GM19468 (cell line): ENCODE data around the gene DSCAML1.

Source experiments
- ATAC-seq: cut with Tn5 transposase; IDR thresholded peaks from one replicate; pipeline ENCODE4 v1.9.1; 2021; ENCODE audit warnings: mild to moderate bottlenecking, moderate library complexity, moderate number of reproducible peaks; ENCODE audit not compliant: unreplicated experiment; ENCODE audit errors: extremely low read depth

DSCAML1 gene

GRCh38 chr11:117572129-117572528, 224.9 kb downstream of the DSCAML1 start:
- ATAC-seq = no peak

DNA sequence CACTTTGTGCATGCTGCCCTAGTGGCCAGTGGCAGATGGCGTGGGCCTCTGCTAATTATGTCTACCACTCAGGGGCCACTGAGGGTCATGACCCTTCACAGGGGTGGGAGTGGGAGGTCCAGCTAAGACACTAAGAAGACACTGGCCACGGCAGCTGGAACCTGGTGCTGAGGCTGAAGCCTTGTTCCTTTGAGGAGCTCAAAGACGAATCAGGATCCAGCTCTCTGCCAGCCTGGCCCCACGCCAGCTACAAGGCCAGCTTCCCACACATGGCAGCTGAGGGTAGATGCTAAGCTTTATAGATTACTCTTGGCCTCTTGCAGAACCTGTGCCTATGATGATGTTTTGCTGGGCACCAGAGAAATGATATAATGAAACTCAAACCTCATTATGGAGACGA, 226.3 kb downstream of the DSCAML1 start:
- no peak for ATAC-seq

DNA sequence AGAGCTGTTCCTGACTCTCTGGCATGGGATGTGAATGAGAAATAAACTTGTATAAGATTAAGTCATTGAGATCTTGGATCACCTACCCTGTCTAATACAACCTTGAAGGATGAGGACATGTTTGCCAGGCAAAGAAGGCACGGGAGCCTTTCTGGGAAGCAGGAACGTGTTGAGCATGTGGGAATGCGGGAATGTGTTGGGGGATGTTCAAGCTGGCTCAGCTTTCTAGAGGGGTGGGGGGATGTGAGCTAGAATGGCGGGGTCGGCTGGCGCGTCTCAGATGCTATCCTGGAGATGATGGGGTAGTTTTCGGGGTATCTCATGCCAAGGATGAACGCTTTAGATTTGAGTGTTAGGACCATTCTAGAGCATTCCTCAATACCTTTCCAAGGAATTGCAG, 227.1 kb downstream of the DSCAML1 start:
- ATAC-seq = no peak

DNA sequence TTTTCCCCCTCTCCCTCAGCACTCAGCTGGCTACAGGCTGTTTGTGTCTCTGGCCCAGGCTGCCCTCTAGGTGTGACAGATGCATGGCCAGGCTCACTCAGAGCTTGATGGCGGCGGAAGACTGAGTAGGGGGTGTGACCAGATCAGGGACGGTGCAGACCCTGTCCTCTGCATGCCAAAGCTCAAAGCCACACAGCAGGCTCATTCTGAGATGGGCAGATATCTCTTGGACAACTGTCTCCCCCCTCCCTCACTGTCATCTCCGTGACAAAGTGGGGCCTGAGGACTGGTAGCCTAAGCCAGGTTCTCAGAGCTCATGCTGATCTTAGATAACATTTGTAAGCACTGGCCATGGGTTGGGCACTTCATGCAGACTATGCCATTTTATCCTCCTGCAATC, 231.3 kb downstream of the DSCAML1 start:
- ATAC-seq = no peak

DNA sequence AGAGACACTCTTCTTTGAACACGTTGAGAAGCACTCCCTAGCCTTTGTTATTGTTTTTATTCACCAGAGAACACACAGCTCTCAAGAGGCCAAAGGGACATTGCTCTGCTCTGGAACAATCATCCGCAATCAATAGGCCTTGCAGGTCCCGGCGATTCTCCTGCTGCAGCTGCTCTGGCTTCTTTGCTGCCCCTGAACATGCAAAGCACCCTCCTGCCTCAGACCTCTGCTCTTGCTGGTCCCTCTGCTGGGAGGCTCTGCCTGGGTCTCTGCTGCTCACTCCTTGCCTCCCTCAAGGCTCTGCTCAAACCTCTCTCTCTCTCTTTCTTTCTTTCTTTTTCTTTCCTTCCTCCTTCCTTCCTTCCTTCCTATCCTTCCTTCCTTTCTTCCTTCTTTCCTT, 232.7 kb downstream of the DSCAML1 start:
- ATAC-seq = no peak

GRCh38 chr11:117563556-117563955, 233.5 kb downstream of the DSCAML1 start:
- no peak for ATAC-seq

DNA sequence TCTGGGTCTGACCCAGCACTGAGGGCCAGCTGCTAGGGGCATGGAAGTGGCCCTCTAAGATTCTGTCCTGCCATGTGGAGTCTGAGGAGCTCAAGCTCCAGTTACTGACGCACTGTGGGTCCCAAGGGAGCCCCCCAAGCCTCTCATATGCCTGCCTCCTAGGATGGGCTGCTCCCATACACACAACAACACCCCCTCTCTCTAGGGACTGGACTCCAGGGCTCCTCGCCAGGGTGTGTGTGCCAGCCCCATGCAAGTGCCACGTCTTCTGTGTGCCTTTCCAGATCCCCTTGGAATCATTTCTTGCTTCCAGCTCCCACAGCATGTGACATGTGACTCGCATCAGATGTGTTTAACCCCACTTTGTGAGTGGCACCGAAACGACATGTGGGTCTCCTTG, 234.9 kb downstream of the DSCAML1 start:
- ATAC-seq = no peak

DNA sequence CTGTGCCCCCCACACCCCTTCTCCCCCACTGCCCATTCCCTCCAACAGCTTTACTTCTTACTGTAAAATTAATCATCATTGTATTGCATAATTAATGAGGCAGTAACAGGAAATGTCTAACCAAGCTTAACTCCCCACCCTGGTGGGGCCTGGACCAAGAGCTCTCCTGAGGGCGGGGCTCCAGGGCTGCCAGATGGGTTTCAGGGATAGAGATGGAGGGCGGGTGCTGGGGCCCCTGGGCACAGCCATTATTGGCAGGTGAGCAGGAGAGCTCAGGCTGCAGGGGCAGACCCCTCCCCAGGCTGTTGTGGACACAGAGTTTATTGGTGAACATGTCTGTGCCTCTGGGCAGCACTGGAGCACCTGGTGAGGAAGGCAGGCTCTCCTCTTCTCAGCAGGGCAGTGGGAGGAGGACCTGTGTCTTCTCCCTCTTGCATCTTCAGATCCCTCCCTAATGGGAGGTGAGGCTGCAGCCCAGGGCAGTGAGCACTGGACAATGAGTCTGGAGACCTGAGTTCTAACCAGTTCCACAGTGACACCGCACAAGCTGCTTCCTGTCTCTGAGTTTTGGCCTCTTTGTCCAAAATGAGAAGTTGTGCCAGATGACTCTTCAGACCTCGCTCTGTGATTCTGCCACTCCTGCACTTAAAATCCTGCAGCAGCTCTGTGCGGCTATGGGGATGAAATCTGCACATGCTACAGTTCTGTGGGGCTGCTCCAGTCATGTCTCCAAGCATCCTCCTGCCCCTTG, 236.1 kb downstream of the DSCAML1 start:
- no peak for ATAC-seq

GRCh38 chr11:117559698-117560097, 237.3 kb downstream of the DSCAML1 start:
- ATAC-seq = no peak

DNA sequence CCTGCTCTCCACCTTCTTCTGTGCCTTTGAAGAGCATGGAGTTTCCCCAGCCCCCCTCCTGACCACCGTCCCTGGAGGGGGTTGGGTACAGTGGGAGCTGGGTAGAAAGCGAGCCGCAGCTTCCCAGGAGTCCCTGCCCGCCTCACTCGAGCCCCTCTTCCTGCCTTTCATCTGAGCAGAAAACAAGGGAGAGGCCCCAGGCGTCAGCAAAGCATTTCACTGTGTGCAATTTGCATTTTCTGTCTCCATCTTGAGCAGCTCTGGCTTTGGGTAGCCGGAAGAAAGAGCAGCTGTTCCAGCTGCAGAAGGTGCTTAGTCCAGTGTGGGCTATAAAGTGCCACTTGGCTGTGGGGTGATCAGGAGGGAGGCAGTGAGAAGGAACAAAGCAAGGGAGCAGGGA, 239.7 kb downstream of the DSCAML1 start:
- ATAC-seq = no peak

- no peak for ATAC-seq
These were observed 242.2 kb downstream of the DSCAML1 start for GRCh38 chr11:117554601-117555333.

DNA sequence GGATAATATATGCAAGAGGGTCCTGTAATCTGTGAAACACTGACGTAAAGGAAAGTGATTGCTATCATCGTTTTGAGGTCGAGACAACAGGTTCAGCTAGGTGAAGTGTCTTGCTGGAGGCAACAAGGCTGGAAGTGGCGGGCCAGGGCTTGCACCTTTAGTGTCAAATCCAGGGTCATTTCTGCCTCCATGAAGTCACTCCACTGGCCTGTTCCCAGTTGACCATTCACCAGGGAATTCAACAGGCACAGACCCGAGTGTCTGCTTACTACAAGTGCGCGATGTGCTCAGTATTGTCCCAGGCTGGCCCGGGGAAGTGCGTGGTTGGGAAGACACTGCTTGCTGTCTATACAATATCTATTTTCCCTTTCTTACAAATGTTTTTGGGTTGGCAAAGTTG, 244.4 kb downstream of the DSCAML1 start:
- ATAC-seq = no peak

DNA sequence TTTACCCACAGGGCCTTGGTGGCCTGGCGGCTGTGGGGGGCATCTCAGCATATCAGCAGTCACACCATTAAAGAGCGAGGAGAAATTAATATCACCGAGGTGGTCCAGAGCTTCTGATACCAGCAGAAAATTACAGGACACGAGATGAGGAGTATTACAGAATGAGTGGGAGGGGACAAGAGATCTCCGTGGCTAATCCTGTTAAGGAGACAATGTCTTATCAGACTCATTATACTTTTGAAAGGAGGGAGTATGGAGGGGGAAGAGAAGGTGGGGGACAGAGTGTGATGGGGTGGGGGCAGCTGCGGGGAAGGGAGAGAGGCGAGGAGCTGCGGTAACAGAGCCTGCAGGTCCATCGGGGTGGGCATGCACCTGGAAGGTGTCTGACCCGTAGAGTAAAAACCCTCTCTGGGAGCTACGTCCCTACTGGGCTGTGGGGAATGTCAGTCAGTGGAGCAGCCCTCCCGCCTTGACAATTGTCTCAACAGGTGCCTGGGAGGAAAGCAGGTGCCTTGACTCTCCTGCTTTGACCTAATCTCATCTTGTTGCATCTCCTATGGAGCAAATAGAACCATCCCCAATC, 245.2 kb downstream of the DSCAML1 start:
- ATAC-seq = no peak

DNA sequence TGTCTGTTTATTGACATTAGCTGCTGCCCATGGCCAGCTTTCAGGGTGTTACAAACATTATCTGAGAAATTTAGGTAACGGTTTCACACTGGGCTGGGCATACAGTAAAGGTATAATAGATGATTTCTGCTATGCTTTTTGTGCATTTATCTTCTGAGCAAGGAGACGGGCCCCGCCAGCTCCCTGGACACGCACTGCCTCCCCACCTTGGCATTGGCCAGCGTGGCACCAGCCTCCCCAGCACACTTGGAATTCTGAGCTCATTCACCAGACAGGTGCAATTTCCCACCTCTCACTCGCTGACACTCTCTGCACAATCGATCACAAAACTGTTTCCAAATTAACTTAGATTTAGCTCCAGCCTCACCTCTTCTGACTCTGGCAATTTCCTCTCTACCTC, 246.6 kb downstream of the DSCAML1 start:
- no peak for ATAC-seq

DNA sequence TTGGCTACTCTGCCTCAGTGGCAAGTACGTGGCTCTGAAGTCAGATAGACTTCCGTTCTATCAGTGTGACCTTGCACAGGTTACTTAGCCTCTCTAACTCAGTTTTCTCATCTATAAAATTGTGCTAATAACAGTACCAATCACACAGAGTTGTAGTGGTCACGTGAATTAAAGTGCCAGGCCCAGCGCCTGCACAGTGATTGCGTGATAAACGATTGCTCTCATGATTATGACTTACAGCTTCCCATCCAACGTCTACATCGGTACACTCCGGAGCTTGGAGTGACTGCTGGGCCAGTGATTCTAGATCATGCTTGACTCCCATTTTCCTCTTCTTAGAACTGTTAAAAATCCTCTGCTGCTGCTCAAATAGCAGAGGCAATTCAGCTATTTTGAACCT, 247.6 kb downstream of the DSCAML1 start:
- no peak for ATAC-seq

DNA sequence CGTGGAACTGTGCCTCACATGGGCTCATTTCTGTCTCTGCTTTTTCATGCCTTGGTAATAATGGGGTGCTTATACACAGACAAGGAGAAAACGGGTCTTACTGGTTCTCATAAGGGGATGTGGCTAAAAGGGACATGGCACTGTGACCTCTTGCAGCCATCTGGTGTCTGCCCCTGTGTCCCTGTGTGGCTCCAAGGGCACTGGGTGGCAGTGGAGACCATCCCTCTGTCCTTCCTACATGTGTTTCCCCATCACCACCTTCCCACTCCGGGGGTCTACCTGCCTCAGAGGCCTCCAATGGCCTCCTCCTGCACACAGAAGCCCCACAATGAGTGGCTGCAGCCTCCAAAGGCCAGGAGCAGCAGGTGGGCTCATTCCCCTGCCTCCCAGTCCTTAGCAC, 248.1 kb downstream of the DSCAML1 start:
- ATAC-seq = no peak

- no peak for ATAC-seq
These were observed 249.1 kb downstream of the DSCAML1 start for GRCh38 chr11:117547946-117548345.

DNA sequence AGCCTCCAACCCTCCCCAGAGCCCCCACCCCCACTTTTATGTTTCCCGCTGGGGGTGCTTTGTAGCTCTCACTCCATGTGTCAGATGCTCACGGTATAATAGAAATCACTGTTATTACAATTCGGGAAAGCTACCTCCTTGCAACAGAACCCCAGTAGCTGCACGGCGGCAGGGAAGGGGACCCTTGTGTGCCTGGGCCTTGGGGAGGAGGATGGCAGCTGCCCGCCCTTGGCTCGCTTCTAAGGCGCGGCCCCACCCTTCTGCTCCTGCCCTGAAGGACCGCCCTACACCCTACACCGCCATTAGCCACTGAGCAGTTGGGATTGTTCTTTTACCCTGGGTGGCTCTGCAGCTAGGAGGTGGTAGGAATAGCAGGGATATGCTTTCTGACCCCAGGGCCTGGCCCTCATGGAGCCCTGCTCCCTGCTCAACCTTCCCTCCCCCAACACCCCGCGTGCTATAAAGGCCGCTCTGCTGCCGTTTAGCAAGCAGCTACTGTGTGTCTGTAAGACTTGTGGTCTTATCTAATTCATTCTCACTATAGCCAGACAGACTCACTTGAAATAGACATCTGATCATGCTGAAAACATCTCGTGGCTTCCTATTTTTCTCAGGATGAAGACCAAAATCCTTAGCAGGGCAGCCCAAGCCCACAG, 249.7 kb downstream of the DSCAML1 start:
- no peak for ATAC-seq

DNA sequence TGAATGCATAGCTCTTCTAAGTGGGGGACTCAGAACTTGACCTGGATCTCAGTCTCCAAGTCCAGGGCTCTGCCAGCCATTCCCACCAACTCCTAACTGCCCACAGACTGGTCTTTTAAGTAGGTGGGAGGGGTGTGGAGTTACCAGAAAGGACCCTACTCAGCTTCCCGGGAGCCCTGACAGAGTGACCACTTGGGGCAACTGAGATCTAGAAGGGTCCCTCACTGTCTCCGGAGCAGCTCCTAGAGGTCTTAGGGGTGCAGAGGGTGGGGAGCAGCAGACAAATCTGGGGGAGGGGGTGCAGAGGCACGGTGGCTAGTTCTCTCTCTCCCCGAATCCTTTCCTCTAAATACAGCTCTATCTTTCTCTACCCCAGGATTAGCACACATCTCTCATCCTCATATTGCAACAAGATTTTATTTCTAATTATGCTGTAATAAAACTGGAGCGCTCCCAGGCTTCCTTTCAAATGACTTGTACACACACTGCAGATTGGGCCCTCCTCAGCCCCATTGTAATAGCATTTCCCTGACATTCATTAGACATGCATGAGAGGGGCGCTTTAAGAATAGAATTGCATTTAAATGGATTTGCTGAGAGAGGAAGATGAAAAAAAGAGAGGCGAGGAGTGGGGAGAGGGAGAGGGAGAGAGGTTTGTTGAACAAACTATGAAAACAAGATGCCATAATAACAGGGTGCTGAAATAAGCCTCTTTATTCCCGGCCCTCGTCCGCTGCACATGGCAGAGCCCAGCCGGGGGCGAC, 250.4 kb downstream of the DSCAML1 start:
- no peak for ATAC-seq

DNA sequence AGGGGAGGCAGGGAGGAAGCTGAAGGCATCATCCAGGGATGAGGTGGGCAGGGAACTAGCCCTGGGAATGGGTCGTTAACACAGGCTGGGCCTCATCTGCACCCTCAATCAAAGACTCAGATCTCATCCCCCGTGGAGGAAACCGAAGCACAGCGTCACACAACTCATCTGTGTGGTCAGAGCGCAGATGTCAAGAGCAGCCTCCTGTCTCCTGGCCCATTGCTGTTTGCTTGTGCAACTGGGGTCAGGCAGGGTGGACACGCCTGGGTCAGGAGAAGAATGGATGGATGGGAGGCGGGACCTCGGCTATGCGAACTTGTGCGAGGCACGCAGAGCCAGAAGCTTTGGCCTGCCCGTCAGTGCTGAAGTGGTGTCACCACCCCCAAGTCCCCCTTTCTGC, 251.3 kb downstream of the DSCAML1 start:
- no peak for ATAC-seq
